Panc1 (cell line): ENCODE data around the gene LGALS14. TPM values are rescaled to one million over a fixed set of nuclear protein-coding genes. Genes with fewer than 3 reads are reported as not detected.

Source experiments
- ATAC-seq: fragments of 200-7000 bp; cut with Tn5 transposase; 2 replicates; pipeline ENCODE4 v1.9.1; 2020; ENCODE audit warnings: mild to moderate bottlenecking, moderate library complexity
- BruUV-seq: library from RNA; stranded (reverse); fragments of 400-500 nt; replicated peaks from 2 replicates; lab custom pipeline; 2021; lab: Mats Ljungman, UMichigan
- CTCF ChIA-PET: fragments of 300-600 bp; sonication (Branson Sonifier 250); formaldehyde crosslinking; loops from one replicate; lab custom pipeline; 2022; ENCODE audit warnings: antibody characterized with exemption; lab: Charles Lee
- POLR2A ChIA-PET: fragments of 300-600 bp; sonication (Branson Sonifier 250); formaldehyde crosslinking; loops from one replicate; lab custom pipeline; 2022; ENCODE audit warnings: antibody characterized with exemption; lab: Charles Lee
- DNase-seq: peaks from one replicate; pipeline ENCODE4 v3.0.0-alpha.2; 2010; ENCODE audit warnings: low read depth, low spot score
- H3K27ac ChIP-seq: 2 replicates; pipeline ENCODE4 v1.5.1; 2011; ENCODE audit warnings: mild to moderate bottlenecking, low read length, inconsistent platforms
- H3K27me3 ChIP-seq: fragments of 200-500 bp; sonication (Bioruptor generic); 2 replicates; pipeline ENCODE4 v1.6.0; 2014; ENCODE audit warnings: low read length, inconsistent platforms; ENCODE audit not compliant: control insufficient read depth, insufficient read depth
- H3K36me3 ChIP-seq: fragments of 200-500 bp; sonication (Bioruptor generic); 2 replicates; pipeline ENCODE4 v1.5.1; 2014; ENCODE audit warnings: inconsistent platforms, mild to moderate bottlenecking, low read length, moderate library complexity; ENCODE audit not compliant: control insufficient read depth, insufficient read depth
- H3K4me1 ChIP-seq: 2 replicates; pipeline ENCODE4 v1.5.1; 2011; ENCODE audit warnings: inconsistent platforms, mild to moderate bottlenecking, low read length, moderate library complexity; ENCODE audit not compliant: control insufficient read depth, insufficient read depth
- H3K4me3 ChIP-seq, 2 experiments: 2 replicates each; pipeline ENCODE4 v1.5.1; 2011 to 2012; ENCODE audit warnings: low read depth in 2 of 2, low read length in 2 of 2, mild to moderate bottlenecking in 2 of 2, inconsistent platforms in 1 of 2, moderate library complexity in 1 of 2
- H3K9me3 ChIP-seq: fragments of 200-500 bp; sonication (Bioruptor generic); 2 replicates; pipeline ENCODE4 v1.5.1; 2014; ENCODE audit warnings: low read depth, mild to moderate bottlenecking, inconsistent platforms, low read length, moderate library complexity; ENCODE audit not compliant: control insufficient read depth, insufficient read depth
- CTCF ChIP-seq: fragments of 450-650 bp; IDR thresholded peaks from 2 replicates; pipeline ENCODE4 v1.5.1; 2017; ENCODE audit warnings: mild to moderate bottlenecking
- POLR2AphosphoS5 ChIP-seq: IDR thresholded peaks from 2 replicates; pipeline ENCODE4 v1.6.1; 2012; ENCODE audit warnings: mild to moderate bottlenecking, low read depth, low read length, moderate library complexity
- REST ChIP-seq, 2 experiments: IDR thresholded peaks; 2 replicates each; pipeline ENCODE4 v1.6.1; 2011 to 2012; ENCODE audit warnings: low read depth in 2 of 2, control low read depth in 1 of 2, low read length in 1 of 2, mild to moderate bottlenecking in 1 of 2, moderate library complexity in 1 of 2; ENCODE audit not compliant: insufficient read depth in 1 of 2
- SIN3A ChIP-seq: IDR thresholded peaks from 2 replicates; pipeline ENCODE4 v1.6.1; 2012; ENCODE audit warnings: low read depth, mild to moderate bottlenecking, low read length, moderate library complexity, borderline replicate concordance; ENCODE audit not compliant: insufficient read depth
- TCF7L2 ChIP-seq: IDR thresholded peaks from 2 replicates; pipeline ENCODE4 v1.6.1; 2011; ENCODE audit warnings: mild to moderate bottlenecking, low read depth, low read length, inconsistent platforms
- in situ Hi-C: cut with HindIII; loops from 2 replicates; pipeline ENCODE4 v1.10.0; 2016; ENCODE audit warnings: low sequenced_read_pairs, low pct_unique_long_range_greater_than_20kb
- intact Hi-C: fragments of 100-400 bp; cut with micrococcal nuclease; formaldehyde crosslinking; loops from one replicate; pipeline ENCODE4 v1.10.0; 2022; ENCODE audit not compliant: unreplicated experiment
- total RNA-seq: library from RNA; stranded (reverse); gene quantifications from one replicate; pipeline ENCODE4 v1.2.1, GENCODE V29; 2021; ENCODE audit not compliant: unreplicated experiment

The LGALS14 gene
- total RNA-seq, 1 experiment from 2014 or later: not detected

GRCh38 chr19:39676004-39676403 is 28.3 kb upstream of the LGALS14 start:
- TF ChIP-seq SIN3A: no peak
- TF ChIP-seq REST (IDR thresholded peaks at IDR 0.05; ENCODE audit: insufficient read depth in 1 of 2, low read depth in 2 of 2, low read length in 1 of 2): no peak
- no peak for TF ChIP-seq POLR2AphosphoS5
- TF ChIP-seq CTCF: no peak
- TF ChIP-seq TCF7L2: no peak
- ChIA-PET POLR2A (interaction anchor here (0.6 to 1.4 kb wide), 5 partner anchors 34 to 278 kb away, joined by 3 to 12 read pairs (median 6); partner anchors contain the start of gene RPS16), CTCF (interaction anchor here (0.6 to 9.0 kb wide), 6 partner anchors 117 to 170 kb away, joined by 3 to 508 read pairs (median 3); partner anchors contain the start of genes EID2 and EID2B)
- H3K4me1 ChIP-seq: peaks cover 22% of the 10 kb centered on the region
- DNase-seq: peak; percentile 83
- in situ Hi-C loops: no loop called here
- peaks cover 65% of the 10 kb centered on the region for H3K27me3 ChIP-seq
- H3K27ac ChIP-seq: no peak overlapping the region
- intact Hi-C loops: no loop called here
- no TSS peak for BruUV-seq
- no peak overlapping the region for H3K4me3 ChIP-seq
- ATAC-seq: no peak
- H3K36me3 ChIP-seq: no peaks in the 10 kb centered on the region
- H3K9me3 ChIP-seq: no peaks in the 10 kb centered on the region

GRCh38 chr19:39677961-39678889 is 26.1 kb upstream of the LGALS14 start:
- no peak overlapping the region for H3K27ac ChIP-seq
- POLR2A ChIA-PET: interaction anchor here (0.6 to 0.8 kb wide), 3 partner anchors 22 to 132 kb away, joined by 3 to 6 read pairs (median 4); no protein-coding TSS in a partner anchor
- DNase-seq: peak; percentile 90
- in situ Hi-C loops (no loop called here), intact Hi-C loops (no loop called here)
- TF ChIP-seq CTCF: no peak
- no peak for TF ChIP-seq POLR2AphosphoS5
- no peak for TF ChIP-seq REST (IDR thresholded peaks at IDR 0.05; ENCODE audit: insufficient read depth in 1 of 2, low read depth in 2 of 2, low read length in 1 of 2)
- no peak for TF ChIP-seq TCF7L2
- TF ChIP-seq SIN3A: no peak
- no TSS peak for BruUV-seq
- no peaks in the 10 kb centered on the region for H3K36me3 ChIP-seq
- peak; percentile 49 for ATAC-seq
- H3K27me3 ChIP-seq: peaks cover 53% of the 10 kb centered on the region
- CTCF ChIA-PET: interaction anchor here (0.5 to 9.0 kb wide), 10 partner anchors 87 to 293 kb away, joined by 3 to 508 read pairs (median 4); partner anchors contain the start of genes EID2 and PSMC4
- peak overlapping the region in 1 of 2 experiments; percentile 4; a peak in 2 of 4 replicates for H3K4me3 ChIP-seq
- no peaks in the 10 kb centered on the region for H3K9me3 ChIP-seq
- H3K4me1 ChIP-seq: peaks cover 15% of the 10 kb centered on the region
